GM21786 (cell line): ENCODE results near the gene SSX2IP.
"Not testable (repeated sequence)": the region's sequence is repeated elsewhere in the genome, so short reads cannot be mapped to it uniquely, and the experiment has no call there.

Experiments
- ATAC-seq: cut with Tn5 transposase; IDR thresholded peaks from one replicate; pipeline ENCODE4 v1.9.1; 2021; ENCODE audit not compliant: unreplicated experiment

SSX2IP gene, protein sequence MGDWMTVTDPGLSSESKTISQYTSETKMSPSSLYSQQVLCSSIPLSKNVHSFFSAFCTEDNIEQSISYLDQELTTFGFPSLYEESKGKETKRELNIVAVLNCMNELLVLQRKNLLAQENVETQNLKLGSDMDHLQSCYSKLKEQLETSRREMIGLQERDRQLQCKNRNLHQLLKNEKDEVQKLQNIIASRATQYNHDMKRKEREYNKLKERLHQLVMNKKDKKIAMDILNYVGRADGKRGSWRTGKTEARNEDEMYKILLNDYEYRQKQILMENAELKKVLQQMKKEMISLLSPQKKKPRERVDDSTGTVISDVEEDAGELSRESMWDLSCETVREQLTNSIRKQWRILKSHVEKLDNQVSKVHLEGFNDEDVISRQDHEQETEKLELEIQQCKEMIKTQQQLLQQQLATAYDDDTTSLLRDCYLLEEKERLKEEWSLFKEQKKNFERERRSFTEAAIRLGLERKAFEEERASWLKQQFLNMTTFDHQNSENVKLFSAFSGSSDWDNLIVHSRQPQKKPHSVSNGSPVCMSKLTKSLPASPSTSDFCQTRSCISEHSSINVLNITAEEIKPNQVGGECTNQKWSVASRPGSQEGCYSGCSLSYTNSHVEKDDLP

DNA sequence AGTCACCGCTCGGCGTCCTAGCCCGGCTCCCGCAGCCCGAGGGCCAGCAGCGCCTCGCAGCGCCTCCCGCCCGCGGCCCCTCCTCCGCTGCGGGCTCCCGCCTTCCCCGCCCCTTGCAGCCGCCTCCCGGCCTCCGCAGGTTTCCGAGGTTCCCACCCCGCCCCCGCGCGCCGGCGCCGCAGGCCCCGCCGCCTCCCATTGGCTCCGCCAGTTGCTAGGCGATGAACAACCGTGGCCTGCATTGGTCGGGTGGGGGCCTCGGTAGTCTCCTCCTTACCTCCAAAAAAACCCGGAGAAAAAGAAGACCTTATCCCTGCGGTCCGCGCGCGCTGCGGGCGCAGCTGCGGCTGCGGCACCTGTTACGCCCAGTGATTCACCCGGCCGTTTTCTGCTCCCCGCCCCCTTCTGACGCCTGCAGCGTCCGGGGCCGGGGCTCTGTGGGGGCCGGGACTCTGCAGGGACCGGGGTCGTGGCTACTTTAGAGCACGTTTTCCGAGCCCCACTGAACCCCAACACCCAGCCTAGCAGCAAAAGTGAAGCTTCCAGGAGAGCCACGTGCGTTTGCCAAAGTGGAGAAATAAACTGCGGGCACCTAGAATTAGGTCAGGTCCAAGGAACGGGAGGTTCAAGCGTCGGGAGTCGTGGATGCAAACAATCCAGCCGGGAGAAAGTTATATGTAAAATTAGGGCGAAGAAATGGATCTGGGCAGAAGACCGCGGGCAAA, at the start of gene SSX2IP:
TSS of gene SSX2IP (minus strand) at position 65 of the 725 bp plus-strand sequence. CDS start 19,242 bp downstream, outside the sequence.
- ATAC-seq, result peak; percentile 90

DNA sequence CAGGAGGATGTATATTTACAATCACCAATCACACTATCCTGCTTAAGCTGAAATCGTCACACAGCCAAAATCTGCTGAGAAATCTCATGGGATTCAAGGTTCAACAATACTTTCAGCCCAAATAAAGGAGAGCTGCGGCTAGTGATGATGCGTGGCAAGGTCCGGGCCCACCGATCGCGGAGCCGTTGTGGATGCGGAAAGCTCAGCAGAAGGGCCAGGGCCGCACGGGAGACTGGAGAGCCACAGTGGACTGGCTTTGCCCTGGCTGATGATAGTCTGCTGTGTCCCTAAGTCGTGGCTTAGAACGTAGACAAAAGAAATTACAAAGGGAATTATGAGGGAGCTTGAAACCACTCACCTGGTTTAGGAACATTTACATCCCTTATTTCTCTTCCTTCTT, 48.0 kb upstream of the SSX2IP start:
- no peak for ATAC-seq

DNA sequence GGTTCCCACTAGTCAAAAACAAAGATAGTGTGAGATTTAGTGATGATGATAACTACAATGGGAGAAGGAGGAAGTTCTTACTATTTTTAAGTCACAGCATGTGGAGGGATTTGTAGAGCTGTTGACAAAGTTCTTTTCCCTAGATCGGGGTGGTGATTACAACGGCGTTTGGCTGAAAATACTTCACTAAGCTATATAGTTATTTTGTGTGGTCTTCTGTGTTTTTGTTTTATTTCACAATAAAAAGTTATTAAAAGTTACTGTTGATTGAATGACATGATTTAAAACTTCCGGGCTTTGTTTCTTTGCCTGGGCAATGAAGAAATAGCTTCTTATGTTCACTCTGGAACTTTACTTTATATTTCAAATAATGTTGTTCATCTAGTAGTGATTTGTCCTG, 47.3 kb upstream of the SSX2IP start:
- ATAC-seq, result no peak

DNA sequence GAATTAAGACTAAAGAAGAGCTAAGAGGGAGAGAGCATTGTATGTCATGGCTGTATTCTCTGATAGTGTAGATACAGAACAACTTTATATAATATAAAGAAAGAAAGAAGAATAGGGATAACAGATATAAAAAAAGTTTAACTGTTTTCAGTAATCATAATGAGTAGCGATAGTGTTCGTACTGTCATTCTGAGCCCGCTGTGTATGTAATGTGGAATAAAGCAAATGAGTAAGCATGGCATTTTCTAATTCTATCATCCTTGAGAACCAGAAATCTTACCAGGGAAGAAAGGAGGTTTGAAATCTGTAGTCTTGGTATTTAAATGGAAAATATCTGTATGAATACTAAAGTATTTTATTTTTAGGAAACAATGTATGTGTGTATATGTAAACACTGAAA, 46.7 kb upstream of the SSX2IP start:
- no peak for ATAC-seq

DNA sequence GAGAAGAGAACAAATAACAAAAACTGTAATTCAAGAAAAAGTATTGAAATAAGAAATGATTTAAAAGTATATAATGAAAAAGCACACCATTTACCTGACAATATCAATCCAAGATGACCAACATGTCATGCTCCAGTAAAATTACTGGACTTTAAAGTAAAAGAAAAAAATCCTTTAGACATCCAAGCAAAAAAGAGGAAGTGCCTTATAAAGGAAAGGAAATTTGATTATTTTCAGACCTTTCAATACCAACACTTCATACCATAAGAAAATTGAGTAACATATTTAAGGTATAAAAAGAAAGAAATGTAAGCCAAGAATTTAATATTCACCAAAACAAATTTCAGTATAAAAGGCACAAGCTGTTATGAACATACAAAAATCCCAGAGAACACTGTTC, 46.2 kb upstream of the SSX2IP start:
- ATAC-seq, result no peak

DNA sequence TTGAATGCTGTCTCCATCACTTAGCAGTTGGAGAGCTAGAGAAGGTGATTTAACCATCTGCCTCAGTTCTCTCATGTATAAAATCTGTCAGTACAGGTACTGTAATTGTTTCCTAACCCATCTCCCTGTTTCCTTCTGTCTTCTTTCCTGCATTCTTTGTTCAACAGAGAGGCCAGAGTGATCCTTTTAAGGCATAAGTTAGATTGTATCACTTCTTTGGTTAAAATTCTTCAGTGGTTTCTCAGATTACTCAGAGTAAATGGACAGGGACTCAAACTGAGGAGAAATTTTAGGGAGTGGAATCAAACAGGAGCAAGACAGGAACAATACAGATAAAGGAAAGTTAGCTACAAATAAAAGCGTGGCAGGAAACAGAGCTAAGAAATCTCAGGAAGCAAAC, 45.2 kb upstream of the SSX2IP start:
- ATAC-seq, result no peak

DNA sequence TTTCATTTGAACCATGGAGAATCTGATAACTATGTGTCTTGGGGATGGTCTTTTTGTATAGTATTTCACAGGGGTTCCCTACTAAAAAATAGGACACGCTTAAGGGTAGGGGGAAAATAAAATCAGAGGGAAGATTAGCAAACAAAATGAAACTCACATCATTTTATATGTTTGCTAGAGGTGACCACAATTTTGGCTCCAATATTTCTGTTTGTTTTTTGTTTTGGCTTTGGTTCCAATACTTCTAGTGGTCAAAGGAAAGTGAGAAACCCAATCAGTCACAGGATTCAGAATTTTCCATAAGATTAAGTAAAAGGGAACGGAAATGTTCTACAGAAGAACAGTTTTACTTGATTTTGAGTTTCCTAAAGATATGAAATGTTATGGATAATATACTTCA, 42.3 kb upstream of the SSX2IP start:
- no peak for ATAC-seq

DNA sequence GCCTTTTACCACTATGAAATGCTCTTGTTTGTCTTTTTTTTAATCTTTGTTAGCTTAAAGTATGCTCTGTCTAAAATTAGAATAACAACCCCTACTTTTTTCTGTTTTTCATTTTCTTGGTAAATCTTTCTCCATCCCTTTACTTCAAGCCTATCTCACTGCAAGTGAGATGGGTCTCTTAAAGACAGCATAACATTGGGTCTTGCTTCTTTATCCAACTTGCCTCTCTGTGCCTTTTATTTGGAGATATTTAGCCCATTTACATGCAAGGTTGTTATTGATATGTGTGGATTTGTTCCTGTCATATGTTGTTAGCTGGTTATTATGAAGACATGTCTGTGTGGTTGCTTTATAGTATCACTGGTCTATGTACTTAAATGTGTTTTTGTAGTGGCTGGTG, 41.3 kb upstream of the SSX2IP start:
- no peak for ATAC-seq

DNA sequence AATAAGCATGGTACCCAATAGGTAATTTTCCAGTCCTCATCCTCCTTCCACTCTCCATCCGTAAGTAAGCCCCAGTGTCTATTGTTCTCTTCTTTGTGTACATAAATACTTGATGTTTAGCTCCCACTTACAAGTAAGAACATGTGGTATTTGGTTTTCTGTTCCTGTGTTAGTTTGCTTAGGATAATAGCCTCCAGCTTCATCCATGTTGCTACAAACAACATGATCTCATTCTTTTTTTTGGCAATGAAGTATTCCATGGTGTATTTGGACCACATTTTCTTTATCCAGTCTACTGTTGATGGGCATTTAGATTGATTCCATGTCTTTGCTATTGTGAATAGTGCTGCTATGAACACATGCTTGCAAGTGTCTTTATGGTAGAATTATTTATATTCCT, 37.5 kb upstream of the SSX2IP start:
- ATAC-seq, result not testable (repeated sequence)

DNA sequence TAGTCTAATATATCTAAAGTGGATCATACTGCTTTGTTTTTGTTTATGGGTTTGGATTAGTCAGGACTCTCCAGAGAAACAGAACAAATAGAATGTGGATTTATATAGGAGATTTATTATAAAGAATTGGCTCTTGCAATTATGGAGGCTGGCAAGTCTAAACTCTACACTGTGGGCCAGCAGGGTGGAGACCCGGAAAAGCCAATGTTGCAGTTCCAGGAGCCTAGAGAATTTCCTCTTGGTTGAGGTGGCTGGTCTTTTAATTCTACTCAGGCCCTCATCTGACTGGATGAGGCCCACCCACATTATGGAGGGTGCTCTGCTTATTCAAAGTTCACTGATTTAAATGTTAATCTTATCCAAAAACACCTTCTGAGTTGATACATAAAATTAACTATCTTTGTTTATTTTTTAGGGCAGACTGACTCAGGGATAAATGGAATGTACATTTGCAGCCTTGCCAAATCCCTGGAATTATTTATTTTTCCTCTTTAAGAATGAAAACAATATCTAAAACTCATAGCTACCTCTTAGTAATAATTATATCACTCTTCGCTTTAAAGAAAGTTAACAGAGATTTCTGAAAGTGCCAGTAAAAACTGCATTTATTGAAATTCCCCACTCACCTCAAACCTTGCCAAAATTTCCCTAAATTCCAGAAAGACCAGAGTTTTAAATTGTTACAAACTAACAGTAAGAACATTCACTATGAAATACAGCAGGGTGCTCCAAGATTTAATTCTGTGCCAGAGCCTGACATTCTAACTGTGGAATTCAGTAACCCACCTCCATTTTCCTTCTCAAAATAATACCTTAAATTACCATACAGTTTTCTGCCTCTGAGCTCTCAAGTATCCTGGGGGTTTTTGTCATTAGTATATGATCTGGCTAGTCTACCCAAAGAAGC, 36.6 kb upstream of the SSX2IP start:
- no peak for ATAC-seq

DNA sequence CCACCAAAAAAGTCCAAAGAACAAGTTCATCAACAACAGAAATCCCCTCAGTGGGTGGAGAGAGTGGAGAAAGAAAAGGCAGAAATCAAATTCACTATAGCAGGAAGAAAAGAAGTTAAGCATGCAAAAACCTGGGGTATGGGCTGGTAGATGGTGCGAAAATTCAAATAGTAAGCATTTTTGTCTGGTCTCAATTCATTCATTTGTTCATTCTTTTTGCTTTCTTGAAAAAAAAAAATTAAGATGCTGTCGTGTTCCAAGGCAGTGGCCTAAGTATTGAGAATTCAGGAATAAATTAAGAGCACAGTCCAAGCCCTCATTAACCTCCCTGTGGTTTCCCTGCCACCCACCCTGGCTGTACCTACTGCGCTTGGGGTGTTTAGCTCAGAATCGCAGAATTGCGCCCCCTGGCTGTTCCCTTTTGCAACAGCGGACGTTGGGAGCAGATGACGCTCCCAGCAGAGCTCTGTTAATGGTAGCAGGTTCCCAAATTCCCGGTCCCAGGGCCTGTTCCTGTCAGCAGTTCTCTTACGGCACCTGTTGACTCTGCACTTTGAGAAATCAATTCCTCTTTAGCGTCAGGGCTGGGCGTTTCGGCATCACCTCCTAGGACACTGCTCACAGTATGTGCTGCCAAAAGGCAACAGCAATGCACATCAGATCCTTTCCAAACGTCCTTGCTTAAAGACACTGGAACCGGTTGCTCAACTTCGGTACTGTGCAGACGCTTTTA, 34.0 kb upstream of the SSX2IP start:
- ATAC-seq, result no peak

DNA sequence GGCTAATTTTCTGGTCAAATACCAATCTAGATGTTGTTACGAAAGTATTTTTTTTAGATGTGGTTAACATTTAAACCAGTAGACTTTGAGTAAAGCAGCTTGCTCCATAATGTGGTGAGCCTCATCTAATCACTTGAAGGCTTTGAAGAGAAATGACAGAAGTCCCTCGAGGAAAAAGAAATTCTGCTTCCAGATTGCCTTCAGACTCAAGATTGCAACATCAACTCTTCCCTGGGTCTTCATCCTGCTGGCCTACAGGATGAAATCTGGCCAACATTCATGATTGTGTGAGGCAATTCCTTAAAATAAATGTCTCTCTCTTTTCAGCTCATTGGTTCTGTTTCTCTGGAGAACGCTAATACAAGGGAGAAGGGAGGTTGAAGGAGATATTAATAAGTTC, 32.5 kb upstream of the SSX2IP start:
- no peak for ATAC-seq

DNA sequence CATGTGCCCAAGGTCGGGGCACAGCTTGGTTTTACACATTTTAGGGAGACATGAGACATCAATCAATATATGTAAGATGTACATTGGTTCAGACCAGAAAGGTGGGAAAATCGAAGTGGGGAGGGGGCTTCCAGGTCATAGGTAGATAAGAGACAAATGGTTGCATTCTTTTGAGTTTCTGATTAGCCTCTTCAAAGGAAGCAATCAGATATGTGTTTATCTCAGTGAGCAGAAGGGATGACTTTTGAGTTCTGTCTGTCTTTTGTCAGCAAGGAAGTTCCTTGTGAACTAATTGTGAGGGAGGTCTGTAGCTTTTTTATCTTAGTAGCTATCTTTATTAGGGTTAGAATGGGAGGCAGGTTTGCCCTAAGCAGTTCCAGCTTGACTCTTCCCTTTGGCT, 31.6 kb upstream of the SSX2IP start:
- ATAC-seq, result not testable (repeated sequence)

DNA sequence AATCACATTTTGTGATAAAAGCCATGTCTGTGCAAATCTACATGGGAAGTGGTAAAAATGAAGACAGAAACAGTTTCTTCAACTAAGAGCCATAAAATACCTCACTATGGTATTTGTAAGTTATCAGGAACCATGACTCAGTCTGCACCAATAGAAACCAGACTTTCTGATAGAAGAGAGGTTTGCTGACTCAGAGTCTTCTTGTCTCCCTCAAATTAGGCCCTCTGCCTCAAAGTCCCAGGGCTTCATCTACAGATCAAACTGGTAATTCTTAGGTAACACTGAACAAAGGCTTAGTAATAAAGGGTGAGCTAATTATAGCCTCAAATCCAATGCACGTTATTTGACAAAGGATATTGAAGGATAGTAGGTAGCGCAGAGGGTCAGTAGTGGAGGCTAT, 30.9 kb upstream of the SSX2IP start:
- ATAC-seq, result no peak

DNA sequence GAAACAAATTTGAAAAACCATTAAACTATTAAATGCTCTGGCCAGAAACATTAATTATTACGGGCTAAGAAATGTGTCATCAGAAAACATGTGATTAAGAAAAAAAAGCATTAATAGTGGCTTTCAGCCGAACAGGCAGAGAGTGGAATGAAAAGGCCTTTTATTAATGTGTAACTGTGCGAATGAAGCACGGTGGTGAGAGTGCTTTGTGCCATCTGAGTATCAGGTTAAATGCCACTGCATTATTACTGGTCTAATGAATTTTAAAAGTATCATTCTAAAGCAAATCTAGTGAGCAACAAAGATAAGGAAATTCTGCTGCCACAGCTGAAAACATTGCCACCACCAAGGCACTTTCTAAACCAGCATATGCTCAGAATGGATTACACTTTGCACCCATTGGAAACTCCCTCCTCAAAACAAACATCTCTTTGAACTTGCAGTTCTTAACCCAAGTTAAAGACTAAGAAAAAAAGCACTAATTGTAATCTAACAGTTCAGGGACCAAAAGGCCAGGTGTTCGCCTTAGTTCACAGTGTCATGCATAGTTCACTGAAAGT, 30.0 kb upstream of the SSX2IP start:
- peak; percentile 70 for ATAC-seq

DNA sequence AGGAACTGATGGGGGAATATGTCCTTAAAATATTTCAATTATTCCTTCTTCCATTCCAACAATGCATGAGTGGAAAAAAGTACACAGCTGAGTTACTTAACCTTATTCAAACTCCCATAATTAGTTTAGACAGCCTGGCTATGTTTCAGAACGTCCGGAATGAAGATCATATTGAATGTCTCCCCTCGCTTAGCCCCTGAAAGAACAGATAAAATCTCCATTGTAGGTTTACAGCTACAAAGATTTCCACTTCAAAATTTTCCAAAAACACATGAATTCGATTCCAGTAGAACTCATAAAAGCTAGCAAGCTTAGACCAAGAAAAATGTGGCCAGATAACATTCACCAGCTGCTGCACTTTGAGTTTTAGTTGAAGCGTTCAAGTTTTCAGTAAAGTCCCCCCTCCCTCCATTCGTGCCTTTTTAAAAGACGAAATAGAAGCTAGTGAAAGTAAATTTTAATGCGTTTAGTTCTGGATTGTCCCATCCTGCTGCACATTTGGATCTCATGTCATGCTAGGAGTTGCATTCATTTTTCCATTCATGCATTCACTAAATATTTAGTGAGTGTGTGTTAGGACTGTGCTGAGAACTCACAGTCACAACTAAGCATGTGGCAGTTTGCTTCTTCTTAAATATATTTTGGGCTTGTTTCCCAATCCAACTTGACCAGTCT, 29.4 kb upstream of the SSX2IP start:
- ATAC-seq, result no peak

DNA sequence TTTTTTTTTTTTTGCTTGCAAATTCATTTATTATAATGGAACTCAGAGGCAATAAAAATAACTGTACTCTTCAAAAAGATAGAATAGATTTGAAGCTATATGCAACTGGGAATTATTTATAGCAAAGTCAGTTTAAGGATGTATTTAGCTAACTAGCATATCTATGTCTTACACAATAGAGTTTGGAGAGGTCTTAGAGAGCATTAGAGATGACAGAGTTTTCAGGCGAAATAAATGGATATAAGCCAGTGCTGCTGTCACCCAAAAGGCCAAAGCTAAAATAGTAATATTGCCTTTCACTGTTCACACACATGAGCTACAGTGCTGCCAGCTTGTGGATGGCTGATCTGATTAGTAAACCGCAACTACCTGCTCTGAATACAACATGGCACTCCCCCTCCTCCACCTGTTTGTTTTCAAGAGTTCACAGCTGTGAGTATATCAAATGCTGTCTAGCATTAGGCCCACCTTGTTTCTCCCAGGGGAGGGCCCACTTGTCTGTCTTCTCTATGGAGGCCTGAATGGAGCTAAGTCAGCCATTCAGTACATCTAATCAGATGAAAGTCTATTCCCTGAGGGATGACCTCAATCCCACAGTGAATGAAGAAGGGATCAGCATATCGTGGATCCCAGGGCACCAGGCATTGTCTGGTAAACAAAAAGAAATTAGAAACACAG, 25.2 kb upstream of the SSX2IP start:
- ATAC-seq, result no peak

DNA sequence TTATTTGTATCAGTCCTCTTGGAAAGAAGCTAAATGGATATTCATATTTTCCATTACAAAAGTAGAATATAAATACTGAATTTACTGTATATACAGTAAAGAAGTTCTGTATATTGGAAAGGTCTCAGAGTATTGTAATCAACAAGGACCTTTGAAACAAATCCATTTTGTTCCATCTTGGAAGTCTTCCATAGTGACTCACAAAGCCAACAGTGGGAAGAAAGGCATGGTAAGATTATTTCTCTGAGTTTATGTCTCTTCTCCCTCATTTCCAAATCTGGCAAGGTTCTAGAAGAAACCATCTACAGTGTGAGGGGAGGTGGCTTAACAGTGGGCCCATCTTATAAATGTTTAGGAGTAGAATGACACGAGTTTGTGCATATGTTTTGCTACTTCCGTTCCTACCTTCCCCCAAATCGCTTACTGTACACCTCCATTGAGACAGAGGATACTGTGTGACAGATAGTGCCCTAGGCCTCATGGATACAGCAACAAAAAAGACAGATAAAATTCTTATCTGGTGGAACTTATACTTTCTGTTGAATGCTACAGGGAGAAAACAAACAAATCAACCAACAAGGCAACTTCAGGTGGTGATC, 22.1 kb upstream of the SSX2IP start:
- no peak for ATAC-seq
